Osteocyte (in vitro differentiated cells): ENCODE results near the gene MAPK14. TPM values are rescaled to one million over a fixed set of nuclear protein-coding genes. Genes with fewer than 3 reads are reported as not detected.

Source experiments
- DNase-seq: peaks from one replicate; pipeline ENCODE4 v3.0.0; 2021; ENCODE audit warnings: mixed read lengths; ENCODE audit not compliant: unreplicated experiment; ENCODE audit errors: extremely low spot score
- H3K27ac Mint-ChIP-seq: one replicate; pipeline ENCODE4 v1.8.0; 2021; ENCODE audit warnings: mild to moderate bottlenecking, mixed read lengths; ENCODE audit not compliant: unreplicated experiment
- H3K27me3 Mint-ChIP-seq: one replicate; pipeline ENCODE4 v1.8.0; 2021; ENCODE audit warnings: mixed read lengths; ENCODE audit not compliant: unreplicated experiment
- H3K36me3 Mint-ChIP-seq: one replicate; pipeline ENCODE4 v1.8.0; 2021; ENCODE audit warnings: mixed read lengths; ENCODE audit not compliant: unreplicated experiment
- H3K4me1 Mint-ChIP-seq: one replicate; pipeline ENCODE4 v1.8.0; 2021; ENCODE audit warnings: mixed read lengths; ENCODE audit not compliant: unreplicated experiment
- H3K4me3 Mint-ChIP-seq: one replicate; pipeline ENCODE4 v1.8.0; 2021; ENCODE audit warnings: mild to moderate bottlenecking, moderate library complexity, mixed read lengths; ENCODE audit not compliant: unreplicated experiment
- H3K9me3 Mint-ChIP-seq: one replicate; pipeline ENCODE4 v1.8.0; 2021; ENCODE audit warnings: mixed read lengths; ENCODE audit not compliant: unreplicated experiment
- CTCF ChIP-seq: fragments of 200-600 bp; sonication (generic); IDR thresholded peaks from 2 replicates; pipeline ENCODE4 v1.5.0; 2021; ENCODE audit warnings: antibody characterized with exemption, mild to moderate bottlenecking, moderate library complexity
- total RNA-seq: library from RNA; stranded (reverse); gene quantifications from 2 replicates; pipeline ENCODE4 v1.2.1, GENCODE V29; 2021

MAPK14 gene
- total RNA-seq, 1 donor from 2014 or later = 38.8 TPM

DNA sequence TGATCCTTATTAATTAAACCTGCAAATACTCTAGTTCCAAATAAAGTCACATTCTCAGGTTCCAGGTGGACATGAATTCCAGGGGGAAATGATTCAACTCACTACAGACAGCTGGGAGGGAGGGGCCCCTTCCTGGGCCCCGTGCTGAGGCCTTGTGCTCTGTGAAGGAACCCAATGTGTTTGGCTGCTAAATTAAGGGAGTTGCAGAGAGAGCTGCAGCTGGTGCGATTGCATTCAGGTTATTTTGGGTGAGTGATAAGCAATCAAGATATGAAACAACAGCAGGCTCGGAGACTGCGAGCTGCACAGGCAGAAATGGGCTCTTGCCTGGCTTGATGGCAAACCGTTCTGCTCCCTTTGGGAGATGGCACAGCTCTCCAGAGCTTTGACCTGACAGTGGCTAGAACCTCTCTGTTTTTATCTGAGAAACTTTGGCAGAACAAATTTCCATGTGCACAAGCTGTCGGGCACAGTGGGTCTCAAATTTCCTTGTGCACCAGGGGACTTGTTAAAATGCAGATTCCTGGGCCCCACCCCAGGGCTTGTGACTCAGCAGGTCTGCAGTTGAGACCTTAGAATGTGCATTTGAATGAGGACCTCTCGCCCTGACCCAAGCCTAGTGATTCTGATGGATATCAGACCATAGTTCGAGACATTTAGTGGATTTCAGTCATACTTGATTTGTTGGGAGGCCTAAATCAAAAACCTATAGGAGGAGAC, 112.5 kb downstream of the MAPK14 start:
- no peak for TF ChIP-seq CTCF
- no peak for DNase-seq
- Mint-ChIP-seq H3K36me3 (no peaks in the 10 kb centered on the region), H3K4me3 (no peak overlapping the region), H3K27ac (no peak overlapping the region), H3K4me1 (no peaks in the 10 kb centered on the region), H3K9me3 (no peaks in the 10 kb centered on the region), H3K27me3 (no peaks in the 10 kb centered on the region)

DNA sequence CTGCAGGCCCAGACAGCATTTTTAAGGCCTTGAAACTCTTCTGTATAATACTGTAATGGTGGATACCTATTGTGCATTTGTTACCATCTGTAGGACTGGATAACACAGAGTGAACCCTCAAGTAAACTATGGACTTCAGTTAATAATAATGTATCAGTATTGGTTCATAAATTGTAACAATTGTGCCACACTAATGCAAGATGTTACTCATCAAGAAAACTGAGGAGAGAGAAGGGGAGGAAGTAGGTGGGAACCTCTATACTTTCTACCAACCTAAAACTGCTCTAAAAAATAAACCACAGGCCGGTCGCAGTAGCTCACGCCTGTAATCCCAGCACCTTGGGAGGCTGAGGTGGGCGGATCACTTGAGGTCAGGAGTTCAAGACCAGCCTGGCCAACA, 113.5 kb downstream of the MAPK14 start:
- no peak for DNase-seq
- Mint-ChIP-seq H3K27ac (no peak overlapping the region), H3K36me3 (no peaks in the 10 kb centered on the region), H3K27me3 (no peaks in the 10 kb centered on the region), H3K9me3 (no peaks in the 10 kb centered on the region), H3K4me1 (no peaks in the 10 kb centered on the region), H3K4me3 (no peak overlapping the region)
- no peak for TF ChIP-seq CTCF

DNA sequence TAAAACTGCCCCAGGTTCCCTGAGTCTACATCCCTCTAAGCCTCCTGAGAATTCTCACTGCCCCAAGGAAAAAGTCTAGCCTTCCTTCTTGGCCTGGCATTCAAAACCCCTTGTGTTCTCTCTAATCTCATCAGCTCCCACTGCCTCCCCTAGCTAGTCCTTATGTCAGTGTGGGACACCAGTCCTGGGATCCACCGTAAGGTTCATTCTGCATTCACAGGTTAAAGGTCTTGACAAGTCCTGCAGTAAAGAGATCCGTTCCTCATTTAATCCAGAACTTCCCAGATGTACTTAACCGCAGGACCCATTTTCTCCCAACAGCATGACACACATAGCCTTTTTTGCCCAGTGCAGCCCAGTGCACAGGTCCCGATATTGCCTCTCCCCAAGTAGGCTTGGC, 114.4 kb downstream of the MAPK14 start:
- no peaks in the 10 kb centered on the region for H3K9me3 Mint-ChIP-seq
- no peak for TF ChIP-seq CTCF
- H3K36me3 Mint-ChIP-seq = no peaks in the 10 kb centered on the region
- DNase-seq = no peak
- H3K27ac Mint-ChIP-seq = no peak overlapping the region
- H3K4me1 Mint-ChIP-seq = no peaks in the 10 kb centered on the region
- no peak overlapping the region for H3K4me3 Mint-ChIP-seq
- no peaks in the 10 kb centered on the region for H3K27me3 Mint-ChIP-seq

DNA sequence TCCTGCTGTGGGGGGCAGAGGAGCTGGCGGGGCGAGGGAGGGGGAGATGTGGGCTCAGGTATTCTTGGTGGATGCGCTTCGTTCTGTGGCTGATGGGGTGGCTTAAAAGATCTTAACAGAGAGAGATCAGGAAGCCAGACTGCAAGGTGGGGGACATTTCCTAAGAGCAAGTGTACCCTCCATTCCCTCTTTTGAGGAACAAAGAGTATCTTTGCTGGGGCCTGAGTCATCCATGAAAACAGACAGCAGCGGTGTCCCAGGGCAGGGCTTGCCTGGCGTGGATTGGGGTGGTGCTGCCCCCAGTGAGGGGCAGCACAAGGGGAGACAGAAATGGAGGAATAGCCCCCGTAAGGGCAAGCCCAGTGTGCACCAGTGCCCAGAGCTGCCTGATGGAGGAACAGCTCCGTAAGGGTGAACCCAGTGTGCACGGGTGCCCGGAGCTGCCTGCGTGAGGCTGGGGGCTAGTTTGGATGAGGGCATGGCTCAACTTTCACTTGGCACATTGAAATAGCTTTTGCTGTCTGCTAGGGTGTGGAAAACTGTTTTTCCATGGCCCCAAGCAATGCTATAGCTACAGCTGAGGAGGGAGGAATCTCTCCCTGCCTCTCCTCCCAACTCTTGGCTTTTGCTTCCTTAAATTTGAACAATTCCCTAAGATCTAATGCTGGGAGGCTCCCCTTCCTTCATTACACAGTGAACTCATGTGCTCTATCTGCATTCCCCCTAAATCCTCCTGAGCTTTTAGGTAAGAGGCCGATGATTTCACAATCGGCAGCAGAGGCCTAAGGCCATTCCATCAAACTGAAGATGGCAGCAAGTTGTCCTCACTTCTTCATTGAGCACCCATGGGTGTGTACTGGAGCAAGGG, 115.6 kb downstream of the MAPK14 start:
- H3K36me3 Mint-ChIP-seq = no peaks in the 10 kb centered on the region
- H3K27me3 Mint-ChIP-seq = peaks cover under 1% of the 10 kb centered on the region
- H3K4me3 Mint-ChIP-seq = no peak overlapping the region
- peaks cover 4% of the 10 kb centered on the region for H3K9me3 Mint-ChIP-seq
- DNase-seq = peak; percentile 53
- no peaks in the 10 kb centered on the region for H3K4me1 Mint-ChIP-seq
- no peak overlapping the region for H3K27ac Mint-ChIP-seq
- TF ChIP-seq CTCF = no peak

- TF ChIP-seq CTCF = no peak
- Mint-ChIP-seq H3K4me1 (no peaks in the 10 kb centered on the region), H3K27me3 (peaks cover 5% of the 10 kb centered on the region), H3K9me3 (peaks cover 7% of the 10 kb centered on the region), H3K27ac (no peak overlapping the region), H3K4me3 (no peak overlapping the region), H3K36me3 (no peaks in the 10 kb centered on the region)
- DNase-seq = peak; percentile 49
Observed at GRCh38 chr6:36145495-36145894, 117.9 kb downstream of the MAPK14 start.
